GM21526 (cell line): Measurements from ENCODE around the gene CYP27B1.
A peak's percentile ranks its signal among the peaks of the same experiment; 100 is the strongest.
"Not testable (repeated sequence)": the region's sequence is repeated elsewhere in the genome, so short reads cannot be mapped to it uniquely, and the experiment has no call there.

Experiments used
- ATAC-seq: cut with Tn5 transposase; IDR thresholded peaks from one replicate; pipeline ENCODE4 v1.9.1; 2021; ENCODE audit warnings: moderate library complexity; ENCODE audit not compliant: unreplicated experiment, low FRiP score

Gene CYP27B1

GRCh38 chr12:57793920-57794319, 27.0 kb upstream of the CYP27B1 start:
- ATAC-seq = no peak

GRCh38 chr12:57783861-57784260, 17.0 kb upstream of the CYP27B1 start:
- no peak for ATAC-seq

GRCh38 chr12:57783466-57783801, 16.6 kb upstream of the CYP27B1 start:
- ATAC-seq = no peak

- ATAC-seq = peak; percentile 75
Measured at GRCh38 chr12:57782608-57783465, 16.0 kb upstream of the CYP27B1 start, which contains the start of gene TSFM. Gene TSFM (plus strand): TSS chr12:57782787. CDS start chr12:57782802, 15 bp downstream.

- no peak for ATAC-seq
Measured at GRCh38 chr12:57782243-57782607, 15.3 kb upstream of the CYP27B1 start.

GRCh38 chr12:57781801-57782200, 14.9 kb upstream of the CYP27B1 start:
- ATAC-seq = no peak

- ATAC-seq = no peak
Measured at GRCh38 chr12:57781244-57781643, 14.4 kb upstream of the CYP27B1 start.

- ATAC-seq = no peak
Measured at GRCh38 chr12:57780284-57780897, 13.5 kb upstream of the CYP27B1 start.

- no peak for ATAC-seq
Measured at GRCh38 chr12:57779736-57780135, 12.9 kb upstream of the CYP27B1 start.

- no peak for ATAC-seq
Measured at GRCh38 chr12:57777911-57778310, 11.0 kb upstream of the CYP27B1 start.

GRCh38 chr12:57777367-57777766, 10.5 kb upstream of the CYP27B1 start:
- no peak for ATAC-seq

GRCh38 chr12:57776247-57776587, 9.3 kb upstream of the CYP27B1 start:
- no peak for ATAC-seq

GRCh38 chr12:57775563-57776246, 8.8 kb upstream of the CYP27B1 start:
- no peak for ATAC-seq

- ATAC-seq = no peak
Measured at GRCh38 chr12:57775044-57775443, 8.2 kb upstream of the CYP27B1 start.

GRCh38 chr12:57774634-57775033, 7.8 kb upstream of the CYP27B1 start:
- ATAC-seq = not testable (repeated sequence)

GRCh38 chr12:57772429-57773322, 5.8 kb upstream of the CYP27B1 start, which contains the start of gene EEF1AKMT3:
Gene EEF1AKMT3 (plus strand): TSS chr12:57772614. CDS start chr12:57772725, 111 bp downstream.
- no peak for ATAC-seq

- peak; percentile 75 for ATAC-seq
Measured at GRCh38 chr12:57771873-57772428, 5.1 kb upstream of the CYP27B1 start, which contains the start of gene METTL1. Gene METTL1 (minus strand): TSS chr12:57772105. CDS start chr12:57772083, 22 bp downstream.

GRCh38 chr12:57771236-57771872, 4.5 kb upstream of the CYP27B1 start:
- ATAC-seq = peak; percentile 73

- no peak for ATAC-seq
Measured at GRCh38 chr12:57770734-57771133, 3.9 kb upstream of the CYP27B1 start.

GRCh38 chr12:57769594-57769993, 2.7 kb upstream of the CYP27B1 start:
- no peak for ATAC-seq
